NB4 (cell line): ENCODE data around the gene RHOT1.

ENCODE experiments used
- CTCF ChIP-seq: IDR thresholded peaks from one replicate; pipeline ENCODE4 v1.5.1; 2012; ENCODE audit warnings: low read depth, low read length
- MAX ChIP-seq: IDR thresholded peaks from 2 replicates; pipeline ENCODE4 v1.6.1; 2011; ENCODE audit warnings: low read depth, low read length
- POLR2A ChIP-seq: IDR thresholded peaks from 2 replicates; pipeline ENCODE4 v1.6.1; 2011; ENCODE audit warnings: mild to moderate bottlenecking; ENCODE audit not compliant: insufficient read length; ENCODE audit errors: extremely low read depth

GRCh38 chr17:32209608-32210007, 67.3 kb downstream of the RHOT1 start:
- no peak for TF ChIP-seq CTCF
- no peak for TF ChIP-seq MAX
- no peak for TF ChIP-seq POLR2A
